A549 treated with AZD9567 at 1 μM for 4 hours (cell line): Measurements from ENCODE around the gene RAB32. TPM values are rescaled to one million over a fixed set of nuclear protein-coding genes. Genes with fewer than 3 reads are reported as not detected.

Experiments used
- total RNA-seq: library from RNA; stranded (reverse); fragments of 200-300 nt; extraction: Qiagen RNA extraction; gene quantifications from 5 replicates; pipeline ENCODE4 v1.2.3, GENCODE V29; 2022; ENCODE audit not compliant: insufficient read depth

The RAB32 gene
- total RNA-seq, result 32.6 to 43.1 TPM (median 40.1 TPM) in 5 replicates

DNA sequence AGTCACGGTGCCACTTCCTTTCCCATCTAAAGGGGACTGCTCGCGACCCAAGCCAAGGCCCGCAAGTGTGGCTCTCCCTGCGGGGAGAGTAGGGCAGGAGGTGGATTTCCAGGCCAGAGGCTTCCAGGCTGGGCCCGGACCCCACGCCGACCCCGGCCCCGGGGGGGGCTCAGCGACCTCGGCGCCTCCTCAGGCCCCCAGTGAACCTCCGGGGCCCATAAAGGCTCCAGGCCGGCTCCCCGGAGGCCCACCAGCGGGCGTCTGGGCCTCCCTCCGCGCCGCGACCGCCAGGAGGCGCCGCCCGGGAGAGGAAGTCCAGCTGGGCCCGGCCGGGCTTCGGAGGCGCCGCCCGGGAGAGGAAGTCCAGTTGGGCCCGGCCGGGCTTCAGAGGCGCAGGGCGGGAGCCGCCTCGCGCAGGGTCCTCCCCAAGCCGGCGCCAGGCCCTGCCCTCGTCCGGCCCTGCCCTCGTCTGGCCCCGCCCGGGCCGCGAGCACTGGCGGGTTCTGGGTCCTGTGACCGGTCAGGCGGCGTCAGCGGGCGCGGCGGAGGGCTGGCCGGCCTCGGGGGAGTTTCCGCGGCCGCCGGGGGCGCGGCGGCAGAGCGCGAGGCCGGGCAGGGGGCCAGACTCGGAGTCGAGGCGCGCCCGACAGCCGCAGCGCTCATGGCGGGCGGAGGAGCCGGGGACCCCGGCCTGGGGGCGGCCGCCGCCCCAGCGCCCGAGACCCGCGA lies at the start of gene RAB32:
Gene RAB32, plus strand, starts transcription at position 623 of the 729 bp plus-strand sequence. Its CDS starts 39 bp downstream, at position 662.

DNA sequence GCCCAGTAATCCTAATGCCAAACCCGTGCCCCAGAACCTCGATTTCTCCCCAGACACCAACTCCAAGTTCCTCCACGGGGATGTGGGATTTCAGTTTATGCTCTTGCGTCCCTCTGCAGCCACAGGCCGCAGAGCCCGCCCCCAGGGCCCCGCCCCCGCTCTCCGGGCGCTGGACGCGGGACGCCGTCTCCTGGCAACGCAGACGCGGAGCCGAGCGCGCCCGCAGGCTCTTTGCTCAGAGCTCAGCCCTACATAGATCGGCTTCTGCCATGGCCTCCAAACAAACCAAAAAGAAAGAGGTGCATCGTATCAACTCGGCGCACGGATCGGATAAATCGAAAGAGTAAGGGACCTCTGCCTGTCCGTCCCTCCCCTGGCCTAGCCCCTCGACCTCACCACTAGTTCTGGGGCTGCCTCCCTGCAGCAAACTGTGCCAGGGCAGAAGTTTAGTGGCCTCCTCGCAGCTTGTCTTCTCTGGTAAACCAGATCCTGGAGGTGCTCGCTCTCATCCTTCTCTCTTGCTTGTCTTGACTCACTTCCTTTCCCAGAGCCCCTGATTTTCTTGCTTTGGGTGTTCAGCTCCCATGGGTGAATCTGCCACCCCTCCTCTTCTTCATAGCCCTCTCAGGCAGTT lies 55.3 kb downstream of the RAB32 start, which contains the start of gene ADGB:
Gene ADGB, plus strand, starts transcription at position 201 of the 634 bp plus-strand sequence. Its CDS starts 69 bp downstream, at position 270.

Other genes with a start within 250 kb of the RAB32 start
- not detected in 5 replicates for gene ADGB, start 55.1 kb downstream of the RAB32 start, total RNA-seq